ENCODE results near the gene ZNF513.

The ZNF513 gene

GRCh38 chr2:27390822-27391679, 10.5 kb upstream of the ZNF513 start:
- FAIRE-seq (no peak), DNase-seq (ENCODE audit: extremely low spot score, insufficient read length, low read depth) (no peak)

GRCh38 chr2:27381577-27382181, 1.1 kb upstream of the ZNF513 start:
- DNase-seq (ENCODE audit: extremely low spot score, insufficient read length, low read depth) (no peak), FAIRE-seq (no peak)

- FAIRE-seq = no peak
- DNase-seq (ENCODE audit: extremely low spot score, insufficient read length, low read depth) = peak; percentile 22
Observed at GRCh38 chr2:27379836-27380625, 503 bp downstream of the ZNF513 start.

GRCh38 chr2:27379383-27379835, 1.1 kb downstream of the ZNF513 start:
- FAIRE-seq (no peak), DNase-seq (ENCODE audit: extremely low spot score, insufficient read length, low read depth) (no peak)

GRCh38 chr2:27378809-27379290, 1.7 kb downstream of the ZNF513 start:
- DNase-seq (ENCODE audit: extremely low spot score, insufficient read length, low read depth) = no peak
- FAIRE-seq = no peak

- DNase-seq (ENCODE audit: extremely low spot score, insufficient read length, low read depth) (no peak), FAIRE-seq (no peak)
Observed at GRCh38 chr2:27378096-27378808, 2.3 kb downstream of the ZNF513 start.

- DNase-seq (ENCODE audit: extremely low spot score, insufficient read length, low read depth) (no peak), FAIRE-seq (no peak)
Observed at GRCh38 chr2:27377618-27378095, 2.9 kb downstream of the ZNF513 start.

GRCh38 chr2:27376866-27377617, 3.5 kb downstream of the ZNF513 start:
- DNase-seq (ENCODE audit: extremely low spot score, insufficient read length, low read depth) (no peak), FAIRE-seq (no peak)

GRCh38 chr2:27376151-27376865, 4.2 kb downstream of the ZNF513 start:
- no peak for FAIRE-seq
- DNase-seq (ENCODE audit: extremely low spot score, insufficient read length, low read depth) = no peak

- DNase-seq (ENCODE audit: extremely low spot score, insufficient read length, low read depth) (no peak), FAIRE-seq (no peak)
Observed at GRCh38 chr2:27375513-27376099, 4.9 kb downstream of the ZNF513 start.

GRCh38 chr2:27373567-27373966, 7.0 kb downstream of the ZNF513 start:
- DNase-seq (ENCODE audit: extremely low spot score, insufficient read length, low read depth) (no peak), FAIRE-seq (no peak)

GRCh38 chr2:27372937-27373336, 7.6 kb downstream of the ZNF513 start:
- FAIRE-seq = no peak
- DNase-seq (ENCODE audit: extremely low spot score, insufficient read length, low read depth) = no peak

GRCh38 chr2:27370816-27371620, 9.5 kb downstream of the ZNF513 start:
- FAIRE-seq = peak; percentile 64

GRCh38 chr2:27370026-27370815, 10.3 kb downstream of the ZNF513 start, which contains the start of the genes EIF2B4 and SNX17:
TSS of gene EIF2B4 (minus strand) at chr2:27370338. CDS start at chr2:27370314, 24 bp downstream.
TSS of gene SNX17 (plus strand) at chr2:27370616. CDS start at chr2:27370744, 128 bp downstream.
- FAIRE-seq = peak; percentile 95
- DNase-seq (ENCODE audit: extremely low spot score, insufficient read length, low read depth) = peak; percentile 84

More at GRCh38 chr2:27370816-27371620, 9.5 kb downstream of the ZNF513 start:
- peak; percentile 25 for DNase-seq (ENCODE audit: extremely low spot score, insufficient read length, low read depth)

- DNase-seq (ENCODE audit: extremely low spot score, insufficient read length, low read depth) (peak; percentile 25), FAIRE-seq (no peak)
Observed at GRCh38 chr2:27369471-27370025, 11.0 kb downstream of the ZNF513 start.

- no peak for FAIRE-seq
Observed at GRCh38 chr2:27363933-27364332, 16.6 kb downstream of the ZNF513 start.

More at GRCh38 chr2:27363933-27364332, 16.6 kb downstream of the ZNF513 start:
- no peak for DNase-seq (ENCODE audit: extremely low spot score, insufficient read length, low read depth)

Measured in GM18507 (cell line).